Activated CD4-positive, alpha-beta T cell treated with anti-CD3 and anti-CD28 coated beads, Interleukin-2, Interleukin-4, amounts not matched to agents 100 ng/mL and 50 ng/mL, durations not matched to agents 16 hours and 8 hours (primary cell): ENCODE results near the gene C16orf90.

Source experiments
- DNase-seq: peaks from one replicate; pipeline ENCODE4 v3.0.0-alpha.2; 2020; ENCODE audit warnings: low spot score

C16orf90 gene

GRCh38 chr16:3461151-3461550, 34.1 kb downstream of the C16orf90 start:
- DNase-seq, result no peak

GRCh38 chr16:3460585-3460984, 34.7 kb downstream of the C16orf90 start:
- DNase-seq, result no peak

GRCh38 chr16:3460121-3460520, 35.2 kb downstream of the C16orf90 start:
- no peak for DNase-seq

- DNase-seq, result peak; percentile 51
Observed at GRCh38 chr16:3459401-3460090, 35.7 kb downstream of the C16orf90 start.

GRCh38 chr16:3458852-3459361, 36.4 kb downstream of the C16orf90 start:
- DNase-seq, result no peak

GRCh38 chr16:3458278-3458851, 36.9 kb downstream of the C16orf90 start:
- no peak for DNase-seq

GRCh38 chr16:3457434-3458252, 37.6 kb downstream of the C16orf90 start:
- DNase-seq, result peak; percentile 88

- no peak for DNase-seq
Observed at GRCh38 chr16:3454631-3455147, 40.6 kb downstream of the C16orf90 start.

- DNase-seq, result no peak
Observed at GRCh38 chr16:3454093-3454492, 41.2 kb downstream of the C16orf90 start.

GRCh38 chr16:3444032-3444388, 51.3 kb downstream of the C16orf90 start:
- peak; percentile 42 for DNase-seq
